Vagina (tissue), 2 donors: ENCODE measurements around the gene ROR1. TPM values are rescaled to one million over a fixed set of nuclear protein-coding genes. Genes with fewer than 3 reads are reported as not detected.

ENCODE experiments used
- DNase-seq, 2 donors: peaks; one replicate each; pipeline ENCODE4 v3.0.0-alpha.2; 2017; ENCODE audit errors: extremely low spot score in 2 of 2
- H3K27ac ChIP-seq: fragments of 200-600 bp; sonication (generic); one replicate; pipeline ENCODE4 v1.5.1; 2019
- H3K27me3 ChIP-seq: fragments of 200-600 bp; sonication (generic); one replicate; pipeline ENCODE4 v1.5.1; 2019
- H3K36me3 ChIP-seq, 2 donors: fragments of 200-600 bp; sonication (generic); one replicate each; pipeline ENCODE4 v1.5.1; 2017 to 2019
- H3K4me1 ChIP-seq: fragments of 200-600 bp; sonication (generic); one replicate; pipeline ENCODE4 v1.5.1; 2019
- H3K4me3 ChIP-seq, 2 donors: fragments of 200-600 bp; sonication (generic); 1 replicate in 1 of 2; 2 replicates in 1 of 2; pipeline ENCODE4 v1.5.1; 2016 to 2019
- H3K9me3 ChIP-seq: fragments of 200-600 bp; sonication (generic); one replicate; pipeline ENCODE4 v1.5.1; 2019
- POLR2A ChIP-seq, 2 donors: fragments of 450-650 bp; IDR thresholded peaks; one replicate each; pipeline ENCODE4 v1.6.1; 2017; ENCODE audit warnings: antibody characterized with exemption in 2 of 2, mild to moderate bottlenecking in 2 of 2, moderate library complexity in 2 of 2
- POLR2AphosphoS5 ChIP-seq, 2 donors: sonication (generic); formaldehyde crosslinking; IDR thresholded peaks; one replicate each; pipeline ENCODE4 v1.9.0; 2017; ENCODE audit warnings: antibody characterized with exemption in 2 of 2, mild to moderate bottlenecking in 2 of 2, low read depth in 1 of 2; ENCODE audit not compliant: insufficient read depth in 1 of 2
- intact Hi-C: fragments of 100-400 bp; cut with DNase I; formaldehyde crosslinking; loops from one replicate; pipeline ENCODE4 v1.15.1; 2023
- total RNA-seq: library from RNA; depleted of rRNA; stranded (reverse); fragments of >200 nt; gene quantifications from one replicate; pipeline ENCODE4 v1.2.3, GENCODE V29; 2016
- TF ChIP-seq, protein P1 (sequence below), 3 experiments: fragments of 450-650 bp in 2 of 3; fragments of 200-600 bp in 1 of 3; sonication (generic) in 1 of 3; IDR thresholded peaks; one replicate each; pipeline ENCODE4 v1.5.1; 2017 to 2019; ENCODE audit warnings: antibody characterized with exemption in 3 of 3, mild to moderate bottlenecking in 2 of 3, moderate library complexity in 2 of 3

ROR1 gene
- total RNA-seq, 1 donor from 2014 or later: 11.0 TPM

DNA sequence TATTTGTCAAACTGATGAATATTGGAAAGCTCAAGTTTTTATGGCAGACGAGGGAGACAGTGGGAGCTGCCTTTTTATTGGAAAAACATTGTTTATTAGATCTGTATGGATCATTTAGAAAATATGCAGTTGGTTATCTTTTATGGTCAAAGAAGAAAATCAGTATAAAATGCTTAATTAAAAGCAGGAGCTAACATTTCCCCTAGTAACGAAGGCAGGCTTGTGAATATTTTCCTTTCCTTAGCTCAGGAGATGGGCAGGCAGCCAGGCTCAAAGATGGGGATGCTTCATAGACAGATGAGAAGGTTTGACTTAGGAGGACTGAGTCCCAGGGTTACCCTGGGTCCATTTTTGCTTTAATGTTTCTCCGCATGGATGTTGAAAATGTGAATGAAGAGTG lies 26.0 kb downstream of the ROR1 start:
- H3K27me3 ChIP-seq: no peaks in the 10 kb centered on the region
- intact Hi-C loops: no loop called here
- H3K36me3 ChIP-seq: no peaks in the 10 kb centered on the region
- no peak for DNase-seq
- H3K9me3 ChIP-seq: no peaks in the 10 kb centered on the region
- H3K4me3 ChIP-seq: no peak overlapping the region
- no peaks in the 10 kb centered on the region for H3K4me1 ChIP-seq
- TF ChIP-seq POLR2AphosphoS5 (IDR thresholded peaks at IDR 0.05; ENCODE audit: insufficient read depth in 1 of 2, low read depth in 1 of 2): no peak
- TF ChIP-seq, protein P1, sequence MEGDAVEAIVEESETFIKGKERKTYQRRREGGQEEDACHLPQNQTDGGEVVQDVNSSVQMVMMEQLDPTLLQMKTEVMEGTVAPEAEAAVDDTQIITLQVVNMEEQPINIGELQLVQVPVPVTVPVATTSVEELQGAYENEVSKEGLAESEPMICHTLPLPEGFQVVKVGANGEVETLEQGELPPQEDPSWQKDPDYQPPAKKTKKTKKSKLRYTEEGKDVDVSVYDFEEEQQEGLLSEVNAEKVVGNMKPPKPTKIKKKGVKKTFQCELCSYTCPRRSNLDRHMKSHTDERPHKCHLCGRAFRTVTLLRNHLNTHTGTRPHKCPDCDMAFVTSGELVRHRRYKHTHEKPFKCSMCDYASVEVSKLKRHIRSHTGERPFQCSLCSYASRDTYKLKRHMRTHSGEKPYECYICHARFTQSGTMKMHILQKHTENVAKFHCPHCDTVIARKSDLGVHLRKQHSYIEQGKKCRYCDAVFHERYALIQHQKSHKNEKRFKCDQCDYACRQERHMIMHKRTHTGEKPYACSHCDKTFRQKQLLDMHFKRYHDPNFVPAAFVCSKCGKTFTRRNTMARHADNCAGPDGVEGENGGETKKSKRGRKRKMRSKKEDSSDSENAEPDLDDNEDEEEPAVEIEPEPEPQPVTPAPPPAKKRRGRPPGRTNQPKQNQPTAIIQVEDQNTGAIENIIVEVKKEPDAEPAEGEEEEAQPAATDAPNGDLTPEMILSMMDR (IDR thresholded peaks at IDR 0.05): no peak
- no peak for TF ChIP-seq POLR2A (IDR thresholded peaks at IDR 0.05)
- no peak overlapping the region for H3K27ac ChIP-seq

DNA sequence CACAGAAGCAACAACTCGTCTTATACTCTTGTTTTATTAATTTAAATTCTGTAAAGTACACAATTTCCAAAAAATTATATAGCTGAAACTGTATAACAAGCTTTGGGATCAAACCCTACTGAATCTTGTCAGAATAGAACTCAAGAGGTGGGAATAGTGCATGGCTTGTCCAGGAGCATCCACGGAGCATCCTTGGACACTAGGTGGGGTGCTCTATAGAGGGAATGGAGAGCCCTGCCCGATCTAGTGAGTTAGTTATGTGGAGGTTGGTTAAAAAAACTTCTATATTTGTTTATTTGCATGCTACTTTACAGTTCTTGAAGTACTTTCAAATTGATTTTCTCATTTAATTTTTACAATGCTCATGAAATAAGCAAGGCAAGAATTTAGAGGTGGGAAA lies 28.3 kb downstream of the ROR1 start:
- no peaks in the 10 kb centered on the region for H3K27me3 ChIP-seq
- no peak overlapping the region for H3K27ac ChIP-seq
- intact Hi-C loops: no loop called here
- no peak overlapping the region for H3K4me3 ChIP-seq
- no peak for DNase-seq
- no peaks in the 10 kb centered on the region for H3K36me3 ChIP-seq
- TF ChIP-seq, protein P1 (IDR thresholded peaks at IDR 0.05): no peak
- TF ChIP-seq POLR2A (IDR thresholded peaks at IDR 0.05): no peak
- TF ChIP-seq POLR2AphosphoS5 (IDR thresholded peaks at IDR 0.05; ENCODE audit: insufficient read depth in 1 of 2, low read depth in 1 of 2): no peak
- H3K9me3 ChIP-seq: no peaks in the 10 kb centered on the region
- H3K4me1 ChIP-seq: no peaks in the 10 kb centered on the region

DNA sequence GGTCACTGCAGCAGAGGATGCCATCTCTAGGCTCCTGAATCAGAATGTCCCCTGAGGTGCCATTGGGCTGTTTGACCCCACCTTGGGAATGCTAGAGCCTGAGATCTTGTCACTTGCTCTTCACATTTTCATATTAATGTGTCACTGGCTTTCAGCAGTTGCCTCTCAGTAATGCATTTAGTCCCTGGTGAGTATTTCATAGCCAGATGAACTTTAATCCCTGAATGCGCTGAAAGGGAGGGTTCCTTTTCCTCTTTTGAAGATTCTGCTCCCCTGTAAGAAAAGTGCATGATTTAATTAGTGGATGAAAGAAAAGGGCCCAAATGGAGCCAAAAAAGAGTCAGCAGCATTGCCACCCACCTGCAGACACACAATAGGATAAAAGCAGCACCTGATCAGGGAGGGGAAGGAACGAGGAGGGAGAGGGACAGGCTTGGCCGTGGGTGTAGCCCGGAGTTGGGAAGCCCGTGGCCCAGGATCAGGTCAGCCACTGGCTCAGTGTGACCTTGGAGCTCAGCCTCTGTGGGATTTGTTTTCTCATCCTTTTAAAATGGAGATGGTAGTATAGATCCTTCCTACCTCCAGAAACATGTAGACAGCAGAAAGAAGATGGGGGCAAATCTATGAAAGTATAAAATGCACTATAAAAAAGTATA lies 31.1 kb downstream of the ROR1 start:
- Histone ChIP-seq H3K27ac (no peak overlapping the region), H3K27me3 (no peaks in the 10 kb centered on the region), H3K9me3 (no peaks in the 10 kb centered on the region), H3K4me1 (no peaks in the 10 kb centered on the region), H3K36me3 (no peaks in the 10 kb centered on the region), H3K4me3 (no peak overlapping the region)
- TF ChIP-seq POLR2A (IDR thresholded peaks at IDR 0.05): no peak
- intact Hi-C loops: no loop called here
- DNase-seq: no peak

DNA sequence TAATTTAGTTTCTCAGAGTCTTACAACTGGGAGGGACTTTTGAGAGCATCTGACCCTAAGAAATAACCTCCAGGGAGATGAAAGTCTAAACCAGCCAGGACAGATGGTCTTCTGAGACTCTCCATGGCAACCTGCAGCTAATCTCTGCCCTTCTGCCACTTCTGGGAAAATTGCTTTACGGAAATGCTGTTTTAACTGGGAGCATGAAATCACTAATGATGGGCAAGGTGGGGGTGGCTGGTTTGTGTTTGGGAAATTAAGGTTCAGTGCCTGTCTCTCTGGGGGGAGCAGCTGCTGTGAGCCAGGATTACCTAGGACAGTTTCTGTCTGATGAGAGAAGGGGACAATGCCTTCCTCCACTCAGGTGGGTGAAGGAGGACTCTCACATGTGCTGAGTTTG lies 33.2 kb downstream of the ROR1 start:
- TF ChIP-seq, protein P1 (IDR thresholded peaks at IDR 0.05): no peak
- TF ChIP-seq POLR2AphosphoS5 (IDR thresholded peaks at IDR 0.05; ENCODE audit: insufficient read depth in 1 of 2, low read depth in 1 of 2) (no peak), POLR2A (IDR thresholded peaks at IDR 0.05) (no peak)
- Histone ChIP-seq H3K4me1 (peaks cover 9% of the 10 kb centered on the region), H3K27ac (no peak overlapping the region), H3K9me3 (no peaks in the 10 kb centered on the region), H3K4me3 (no peak overlapping the region), H3K27me3 (no peaks in the 10 kb centered on the region), H3K36me3 (no peaks in the 10 kb centered on the region)
- intact Hi-C loops: no loop called here
- no peak for DNase-seq

DNA sequence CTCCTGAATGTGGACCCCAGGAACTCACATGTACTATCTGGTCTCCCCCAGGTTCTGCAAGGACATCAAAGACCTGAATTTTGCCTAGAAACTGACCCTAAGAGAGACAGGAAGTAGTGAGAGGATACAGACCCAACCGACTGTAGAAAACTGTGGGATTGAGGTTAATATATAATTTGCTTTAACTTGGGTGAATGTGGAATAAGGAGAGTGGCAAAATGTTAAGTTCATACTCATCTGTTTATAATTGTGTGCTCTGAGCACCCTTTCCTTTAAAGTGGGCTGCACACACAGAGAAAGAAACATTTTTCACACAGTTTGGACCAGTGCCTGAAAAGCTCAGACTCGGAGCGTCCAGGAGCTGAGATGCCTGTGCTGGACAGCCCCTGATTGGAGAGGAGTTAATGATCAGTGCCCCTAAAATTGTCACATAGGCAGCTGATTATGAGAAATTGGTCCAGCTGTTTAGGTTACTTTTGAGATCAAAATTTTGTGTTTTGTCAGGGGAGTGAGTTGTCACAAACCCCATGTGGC lies 37.2 kb downstream of the ROR1 start:
- H3K4me1 ChIP-seq: peaks cover 29% of the 10 kb centered on the region
- intact Hi-C loops: no loop called here
- TF ChIP-seq POLR2AphosphoS5 (IDR thresholded peaks at IDR 0.05; ENCODE audit: insufficient read depth in 1 of 2, low read depth in 1 of 2) (no peak), POLR2A (IDR thresholded peaks at IDR 0.05) (no peak)
- TF ChIP-seq, protein P1 (IDR thresholded peaks at IDR 0.05): no peak
- H3K27ac ChIP-seq: no peak overlapping the region
- H3K36me3 ChIP-seq: no peaks in the 10 kb centered on the region
- H3K4me3 ChIP-seq: no peak overlapping the region
- no peak for DNase-seq
- H3K9me3 ChIP-seq: no peaks in the 10 kb centered on the region
- no peaks in the 10 kb centered on the region for H3K27me3 ChIP-seq
